ENCODE data around the gene ATG3. TPM values are rescaled to one million over a fixed set of nuclear protein-coding genes. Genes with fewer than 3 reads are reported as not detected.

Gene ATG3
- polyA plus RNA-seq, 1 donor (not counting 4 experiments of a cell fraction or from before 2014, with no cell fraction given): 61.3 TPM

DNA sequence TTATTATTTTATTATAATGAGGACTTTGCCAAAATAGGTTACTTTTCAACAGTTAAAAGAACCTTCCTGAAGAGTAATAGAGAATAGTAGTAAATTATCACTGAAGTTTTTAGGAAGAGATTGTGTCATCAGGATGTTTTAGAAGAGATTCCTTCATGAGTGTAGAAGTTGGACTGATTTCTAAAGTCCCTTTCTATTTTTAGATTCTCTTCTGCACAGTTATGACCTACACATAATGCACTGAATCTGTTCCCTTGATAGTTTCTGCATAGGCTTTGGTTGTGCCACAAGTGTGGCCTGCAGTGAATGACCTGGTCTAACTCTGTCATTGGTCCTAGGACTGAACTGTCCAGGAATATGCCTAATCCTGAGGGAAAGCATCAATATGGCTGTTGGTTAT is 24.0 kb upstream of the ATG3 start:
- no peaks in the 10 kb centered on the region for H3K79me2 ChIP-seq (ENCODE audit: control insufficient read depth, insufficient read depth, low read length)
- H3K9ac ChIP-seq (ENCODE audit: control insufficient read depth, extremely low read depth, insufficient read depth, low read length): no peak overlapping the region
- DNase-seq (ENCODE audit: low read depth, low spot score): no peak
- H3K9me1 ChIP-seq (ENCODE audit: control insufficient read depth, extremely low read depth, insufficient read depth, low read length): no peaks in the 10 kb centered on the region
- dilution Hi-C loops (cut with MboI; ENCODE audit: extremely low pct_ligation_motif_present, low sequenced_read_pairs): no loop called here
- H3K4me1 ChIP-seq (ENCODE audit: control insufficient read depth, extremely low read depth, insufficient read depth, low read length): no peaks in the 10 kb centered on the region
- H4K20me1 ChIP-seq (ENCODE audit: control insufficient read depth, extremely low read depth, insufficient read depth, low read length): no peaks in the 10 kb centered on the region
- no peak overlapping the region for H3K4me2 ChIP-seq (ENCODE audit: control insufficient read depth, extremely low read depth, insufficient read depth, low read depth, low read length)
- no peak for FAIRE-seq
- no peak overlapping the region for H3K4me3 ChIP-seq (ENCODE audit: control insufficient read depth in 2 of 3, extremely low read depth in 1 of 3, insufficient read depth in 2 of 3, low read depth in 1 of 3, low read length in 3 of 3)
- peaks cover 0 to 6% of the 10 kb centered on the region in 2 experiments for H3K36me3 ChIP-seq (ENCODE audit: control insufficient read depth in 2 of 2, extremely low read depth in 1 of 2, insufficient read depth in 2 of 2, low read length in 2 of 2)
- no peak overlapping the region for H3K27ac ChIP-seq (ENCODE audit: control insufficient read depth, insufficient read depth, low read length)
- no peak overlapping the region for H2AFZ ChIP-seq (ENCODE audit: control insufficient read depth, low read length)
- no peaks in the 10 kb centered on the region for H3K27me3 ChIP-seq (ENCODE audit: control insufficient read depth, extremely low read depth, insufficient read depth, low read length)
- no peak for TF ChIP-seq CTCF (optimal IDR thresholded peaks at IDR 0.05 in 1 of 3, IDR thresholded peaks at IDR 0.05 in 1 of 3, conservative IDR thresholded peaks at IDR 0.05 in 1 of 3; ENCODE audit: extremely low read depth in 1 of 3, insufficient read depth in 2 of 3, low read length in 3 of 3)
- no peak for TF ChIP-seq EZH2 (IDR thresholded peaks at IDR 0.05; ENCODE audit: low read length)
- no peaks in the 10 kb centered on the region for H3K9me3 ChIP-seq (ENCODE audit: control insufficient read depth, low read depth, low read length)

DNA sequence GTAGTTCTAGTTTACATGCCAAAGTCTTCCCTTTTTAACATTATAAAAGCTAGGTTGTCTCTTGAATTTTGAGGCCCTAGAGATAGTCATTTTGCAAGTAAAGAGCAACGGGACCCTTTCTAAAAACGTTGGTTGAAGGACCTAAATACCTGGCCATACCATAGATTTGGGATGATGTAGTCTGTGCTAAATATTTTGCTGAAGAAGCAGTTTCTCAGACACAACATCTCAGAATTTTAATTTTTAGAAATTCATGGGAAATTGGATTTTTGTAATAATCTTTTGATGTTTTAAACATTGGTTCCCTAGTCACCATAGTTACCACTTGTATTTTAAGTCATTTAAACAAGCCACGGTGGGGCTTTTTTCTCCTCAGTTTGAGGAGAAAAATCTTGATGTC is 21.3 kb upstream of the ATG3 start:
- no peak overlapping the region for H3K4me3 ChIP-seq (ENCODE audit: control insufficient read depth in 2 of 3, extremely low read depth in 1 of 3, insufficient read depth in 2 of 3, low read depth in 1 of 3, low read length in 3 of 3)
- DNase-seq (ENCODE audit: low read depth, low spot score) (no peak), FAIRE-seq (no peak)
- H3K79me2 ChIP-seq (ENCODE audit: control insufficient read depth, insufficient read depth, low read length): no peaks in the 10 kb centered on the region
- H3K27ac ChIP-seq (ENCODE audit: control insufficient read depth, insufficient read depth, low read length): no peak overlapping the region
- no peak overlapping the region for H2AFZ ChIP-seq (ENCODE audit: control insufficient read depth, low read length)
- no peaks in the 10 kb centered on the region for H4K20me1 ChIP-seq (ENCODE audit: control insufficient read depth, extremely low read depth, insufficient read depth, low read length)
- peaks cover 3% of the 10 kb centered on the region for H3K4me1 ChIP-seq (ENCODE audit: control insufficient read depth, extremely low read depth, insufficient read depth, low read length)
- H3K9ac ChIP-seq (ENCODE audit: control insufficient read depth, extremely low read depth, insufficient read depth, low read length): no peak overlapping the region
- no peaks in the 10 kb centered on the region for H3K27me3 ChIP-seq (ENCODE audit: control insufficient read depth, extremely low read depth, insufficient read depth, low read length)
- H3K4me2 ChIP-seq (ENCODE audit: control insufficient read depth, extremely low read depth, insufficient read depth, low read depth, low read length): no peak overlapping the region
- no peaks in the 10 kb centered on the region for H3K9me3 ChIP-seq (ENCODE audit: control insufficient read depth, low read depth, low read length)
- dilution Hi-C loops (cut with MboI; ENCODE audit: extremely low pct_ligation_motif_present, low sequenced_read_pairs): no loop called here
- H3K36me3 ChIP-seq (ENCODE audit: control insufficient read depth in 2 of 2, extremely low read depth in 1 of 2, insufficient read depth in 2 of 2, low read length in 2 of 2): peaks cover 4 to 8% of the 10 kb centered on the region in 2 experiments
- H3K9me1 ChIP-seq (ENCODE audit: control insufficient read depth, extremely low read depth, insufficient read depth, low read length): no peaks in the 10 kb centered on the region
- TF ChIP-seq CTCF (optimal IDR thresholded peaks at IDR 0.05 in 1 of 3, IDR thresholded peaks at IDR 0.05 in 1 of 3, conservative IDR thresholded peaks at IDR 0.05 in 1 of 3; ENCODE audit: extremely low read depth in 1 of 3, insufficient read depth in 2 of 3, low read length in 3 of 3) (no peak), EZH2 (IDR thresholded peaks at IDR 0.05; ENCODE audit: low read length) (no peak)
